GM12873 (cell line): ENCODE measurements around the gene THADA.

Experiments
- TF ChIP-seq, protein P1 (sequence below): IDR thresholded peaks from 2 replicates; pipeline ENCODE4 v1.5.1; 2012; ENCODE audit warnings: low read depth, mild to moderate bottlenecking, moderate library complexity, low read length, control low read depth; ENCODE audit not compliant: insufficient read depth; ENCODE audit errors: missing control alignments

Gene THADA

GRCh38 chr2:43559391-43560230, 36.2 kb downstream of the THADA start:
- TF ChIP-seq, protein P1, sequence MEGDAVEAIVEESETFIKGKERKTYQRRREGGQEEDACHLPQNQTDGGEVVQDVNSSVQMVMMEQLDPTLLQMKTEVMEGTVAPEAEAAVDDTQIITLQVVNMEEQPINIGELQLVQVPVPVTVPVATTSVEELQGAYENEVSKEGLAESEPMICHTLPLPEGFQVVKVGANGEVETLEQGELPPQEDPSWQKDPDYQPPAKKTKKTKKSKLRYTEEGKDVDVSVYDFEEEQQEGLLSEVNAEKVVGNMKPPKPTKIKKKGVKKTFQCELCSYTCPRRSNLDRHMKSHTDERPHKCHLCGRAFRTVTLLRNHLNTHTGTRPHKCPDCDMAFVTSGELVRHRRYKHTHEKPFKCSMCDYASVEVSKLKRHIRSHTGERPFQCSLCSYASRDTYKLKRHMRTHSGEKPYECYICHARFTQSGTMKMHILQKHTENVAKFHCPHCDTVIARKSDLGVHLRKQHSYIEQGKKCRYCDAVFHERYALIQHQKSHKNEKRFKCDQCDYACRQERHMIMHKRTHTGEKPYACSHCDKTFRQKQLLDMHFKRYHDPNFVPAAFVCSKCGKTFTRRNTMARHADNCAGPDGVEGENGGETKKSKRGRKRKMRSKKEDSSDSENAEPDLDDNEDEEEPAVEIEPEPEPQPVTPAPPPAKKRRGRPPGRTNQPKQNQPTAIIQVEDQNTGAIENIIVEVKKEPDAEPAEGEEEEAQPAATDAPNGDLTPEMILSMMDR = no peak

DNA sequence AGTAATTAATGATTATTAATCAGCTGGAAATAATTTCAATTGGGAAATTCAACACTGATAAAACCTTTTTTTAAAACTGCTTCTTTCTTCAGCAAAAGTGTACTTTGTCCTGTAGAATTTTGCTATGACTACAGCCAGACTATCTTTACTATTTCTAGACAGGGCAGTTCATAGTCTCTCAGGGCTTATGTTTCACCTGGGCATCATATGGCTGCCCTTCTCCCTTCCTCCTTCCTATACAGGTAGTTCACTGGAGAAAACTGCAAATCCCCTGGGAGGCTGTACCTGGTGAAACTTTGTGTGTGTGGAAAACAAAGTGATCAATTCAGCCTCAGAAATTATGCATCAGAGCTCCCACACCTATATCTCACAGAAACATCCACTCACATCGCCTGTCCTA, 38.6 kb downstream of the THADA start:
- TF ChIP-seq, protein P1 = no peak

- TF ChIP-seq, protein P1 = no peak
Measured at GRCh38 chr2:43556256-43556655, 39.6 kb downstream of the THADA start.

- TF ChIP-seq, protein P1 = no peak
Measured at GRCh38 chr2:43553341-43553855, 42.4 kb downstream of the THADA start.

DNA sequence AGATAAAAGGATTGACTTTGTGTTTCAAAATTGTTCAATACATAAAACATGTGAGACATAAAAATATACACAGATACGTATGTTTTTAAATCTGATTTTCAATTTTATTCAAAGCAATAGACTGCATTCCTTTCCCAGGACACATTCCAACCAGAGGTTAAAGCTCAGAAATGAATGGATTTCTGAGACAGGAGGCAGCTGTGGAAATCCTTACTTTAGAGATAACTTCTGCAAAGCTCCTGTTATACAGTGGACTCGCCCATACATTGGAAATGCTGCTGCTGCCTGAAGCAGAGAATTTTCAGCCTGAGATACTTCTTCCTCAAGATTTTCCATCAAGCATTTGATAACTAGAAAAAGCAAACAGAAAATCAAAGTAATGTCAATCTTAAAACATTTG, 43.8 kb downstream of the THADA start:
- TF ChIP-seq, protein P1 = no peak

DNA sequence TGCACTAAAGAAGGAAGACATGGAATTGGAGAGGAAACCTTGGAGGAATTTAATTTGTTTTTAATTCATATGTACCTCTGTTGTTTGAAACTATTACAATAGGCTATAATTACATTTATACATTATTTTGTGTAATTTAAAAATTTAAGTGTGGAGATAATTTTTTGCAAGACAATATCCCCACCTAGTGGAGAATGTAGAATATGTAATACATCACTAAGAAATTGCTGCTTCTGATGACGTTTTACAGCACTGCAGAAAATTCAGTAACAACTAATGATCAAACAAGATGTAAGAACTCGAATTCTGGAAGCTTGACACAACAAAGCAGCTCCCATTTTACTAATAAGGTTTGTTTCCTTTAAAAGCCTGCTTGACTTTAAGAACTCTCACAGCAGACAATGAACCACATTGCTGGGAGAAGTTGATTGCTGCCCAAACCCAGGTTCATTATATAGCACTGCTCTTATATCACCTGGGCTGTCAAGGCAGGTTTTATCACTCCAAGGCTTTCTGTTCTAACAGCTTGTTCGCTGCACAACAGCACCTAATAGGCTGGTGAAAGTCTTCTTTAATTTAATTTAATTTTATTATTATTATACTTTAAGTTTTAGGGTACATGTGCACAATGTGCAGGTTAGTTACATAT, 53.4 kb downstream of the THADA start:
- TF ChIP-seq, protein P1 = peak; percentile 34

- TF ChIP-seq, protein P1 = no peak
Measured at GRCh38 chr2:43541165-43541564, 54.7 kb downstream of the THADA start.
